WTC11 (cell line): ENCODE results near the gene HIF1A. TPM values are rescaled to one million over a fixed set of nuclear protein-coding genes. Genes with fewer than 3 reads are reported as not detected.

Experiments
- ATAC-seq: fragments of 200-7000 bp; cut with Tn5 transposase; 2 replicates; pipeline ENCODE4 v1.10.0; 2021; ENCODE audit warnings: mild to moderate bottlenecking, moderate library complexity
- CTCF ChIA-PET: fragments of 300-600 bp; sonication (Branson Sonifier 250); formaldehyde crosslinking; loops from one replicate; lab custom pipeline; 2021; ENCODE audit warnings: antibody characterized with exemption; lab: Charles Lee
- POLR2A ChIA-PET: fragments of 350-600 bp; sonication (Branson Sonifier 250); formaldehyde crosslinking; loops from one replicate; lab custom pipeline; 2021; ENCODE audit warnings: antibody characterized with exemption; lab: Charles Lee
- DNase-seq: peaks from one replicate; pipeline ENCODE4 v3.0.0; 2021; ENCODE audit warnings: low spot score
- H3K27ac Mint-ChIP-seq: 2 replicates; pipeline ENCODE4 v1.8.0; 2021; ENCODE audit warnings: mixed read lengths
- H3K27me3 Mint-ChIP-seq: 2 replicates; pipeline ENCODE4 v1.8.0; 2021; ENCODE audit warnings: low read depth, mild to moderate bottlenecking, moderate library complexity, mixed read lengths
- H3K36me3 Mint-ChIP-seq: 2 replicates; pipeline ENCODE4 v1.8.0; 2021; ENCODE audit warnings: mixed read lengths
- H3K4me1 Mint-ChIP-seq: 2 replicates; pipeline ENCODE4 v1.8.0; 2022; ENCODE audit warnings: mixed read lengths
- H3K4me3 Mint-ChIP-seq: 2 replicates; pipeline ENCODE4 v1.8.0; 2021; ENCODE audit warnings: mild to moderate bottlenecking, moderate library complexity, mixed read lengths
- H3K9me3 Mint-ChIP-seq: 2 replicates; pipeline ENCODE4 v1.8.0; 2021; ENCODE audit warnings: mixed read lengths
- ELF4 ChIP-seq: sonication (generic); formaldehyde crosslinking; IDR thresholded peaks from 2 replicates; pipeline ENCODE4 v1.8.1; 2022; ENCODE audit warnings: low read depth, mild to moderate bottlenecking, moderate library complexity, missing genetic modification reagents
- EMX1 ChIP-seq: fragments of 250-450 bp; sonication (Bioruptor Pico); IDR thresholded peaks from 2 replicates; pipeline ENCODE4 v1.8.0; 2021; ENCODE audit warnings: mild to moderate bottlenecking
- FOXJ3 ChIP-seq: sonication (generic); formaldehyde crosslinking; IDR thresholded peaks from 2 replicates; pipeline ENCODE4 v1.9.0; 2021; ENCODE audit warnings: missing genetic modification reagents, mild to moderate bottlenecking, borderline replicate concordance
- HMGA2 ChIP-seq: fragments of 250-450 bp; sonication (Bioruptor Pico); IDR thresholded peaks from 2 replicates; pipeline ENCODE4 v1.4.0; 2021; ENCODE audit warnings: mild to moderate bottlenecking, moderate library complexity
- JUN ChIP-seq: sonication (generic); formaldehyde crosslinking; IDR thresholded peaks from 2 replicates; pipeline ENCODE4 v1.8.0; 2023; ENCODE audit warnings: mild to moderate bottlenecking, missing genetic modification reagents
- MAX ChIP-seq: sonication (generic); formaldehyde crosslinking; IDR thresholded peaks from 2 replicates; pipeline ENCODE4 v1.8.0; 2022; ENCODE audit warnings: mild to moderate bottlenecking, missing genetic modification reagents
- MLX ChIP-seq: sonication (generic); formaldehyde crosslinking; IDR thresholded peaks from 2 replicates; pipeline ENCODE4 v1.8.1; 2023; ENCODE audit warnings: mild to moderate bottlenecking, missing genetic modification reagents, moderate library complexity
- MXD4 ChIP-seq: fragments of 250-450 bp; sonication (Bioruptor Pico); IDR thresholded peaks from 2 replicates; pipeline ENCODE4 v1.8.0; 2021; ENCODE audit warnings: mild to moderate bottlenecking, moderate library complexity, borderline replicate concordance
- NFE2L1 ChIP-seq: sonication (generic); formaldehyde crosslinking; IDR thresholded peaks from 2 replicates; pipeline ENCODE4 v1.8.1; 2023; ENCODE audit warnings: missing genetic modification reagents
- NFYB ChIP-seq: sonication (generic); formaldehyde crosslinking; conservative IDR thresholded peaks from 2 replicates; pipeline ENCODE4 v1.8.0; 2022; ENCODE audit warnings: low read depth, missing genetic modification reagents
- NR1H2 ChIP-seq: sonication (generic); formaldehyde crosslinking; IDR thresholded peaks from 2 replicates; pipeline ENCODE4 v1.9.0; 2021; ENCODE audit warnings: mild to moderate bottlenecking, moderate library complexity, missing genetic modification reagents
- NR2C2 ChIP-seq: sonication (generic); formaldehyde crosslinking; IDR thresholded peaks from 2 replicates; pipeline ENCODE4 v1.8.0; 2022; ENCODE audit warnings: mild to moderate bottlenecking, missing genetic modification reagents
- OVOL2 ChIP-seq: fragments of 250-450 bp; sonication (Bioruptor Pico); IDR thresholded peaks from 2 replicates; pipeline ENCODE4 v1.9.0; 2021; ENCODE audit warnings: mild to moderate bottlenecking, borderline replicate concordance
- PRDM15 ChIP-seq: sonication (generic); formaldehyde crosslinking; IDR thresholded peaks from 2 replicates; pipeline ENCODE4 v1.8.0; 2022; ENCODE audit warnings: missing genetic modification reagents
- PRRX2 ChIP-seq: fragments of 250-450 bp; sonication (Bioruptor Pico); IDR thresholded peaks from 2 replicates; pipeline ENCODE4 v1.8.0; 2021; ENCODE audit warnings: mild to moderate bottlenecking
- SMAD3 ChIP-seq: sonication (generic); formaldehyde crosslinking; IDR thresholded peaks from 2 replicates; pipeline ENCODE4 v1.8.0; 2022; ENCODE audit warnings: missing genetic modification reagents, mild to moderate bottlenecking, borderline replicate concordance
- SP1 ChIP-seq: sonication (generic); formaldehyde crosslinking; conservative IDR thresholded peaks from 2 replicates; pipeline ENCODE4 v1.8.1; 2022; ENCODE audit warnings: missing genetic modification reagents
- ZNF121 ChIP-seq: sonication (generic); formaldehyde crosslinking; IDR thresholded peaks from 2 replicates; pipeline ENCODE4 v1.8.0; 2023; ENCODE audit warnings: missing genetic modification reagents
- ZNF232 ChIP-seq: sonication (generic); formaldehyde crosslinking; IDR thresholded peaks from 2 replicates; pipeline ENCODE4 v1.8.0; 2022; ENCODE audit warnings: mild to moderate bottlenecking, missing genetic modification reagents
- ZNF671 ChIP-seq: fragments of 250-450 bp; sonication (Bioruptor Pico); IDR thresholded peaks from 2 replicates; pipeline ENCODE4 v1.8.0; 2021; ENCODE audit warnings: mild to moderate bottlenecking
- total RNA-seq: library from RNA; stranded (reverse); gene quantifications from 3 replicates; pipeline ENCODE4 v1.2.3, GENCODE V29; 2021
- TF ChIP-seq, protein P1 (sequence below): sonication (generic); formaldehyde crosslinking; conservative IDR thresholded peaks from 2 replicates; pipeline ENCODE4 v1.8.1; 2023; ENCODE audit warnings: mild to moderate bottlenecking, low read depth, missing genetic modification reagents, moderate library complexity
- TF ChIP-seq, protein P2 (sequence below): fragments of 250-450 bp; sonication (Bioruptor Pico); conservative IDR thresholded peaks from 2 replicates; pipeline ENCODE4 v1.9.0; 2021; ENCODE audit warnings: mild to moderate bottlenecking
- TF ChIP-seq, protein P3 (sequence below): fragments of 250-450 bp; sonication (Bioruptor Pico); IDR thresholded peaks from 2 replicates; pipeline ENCODE4 v1.9.0; 2021; ENCODE audit warnings: mild to moderate bottlenecking
- TF ChIP-seq, protein P4 (sequence below): sonication (generic); formaldehyde crosslinking; IDR thresholded peaks from 2 replicates; pipeline ENCODE4 v1.8.1; 2023; ENCODE audit warnings: mild to moderate bottlenecking, missing genetic modification reagents, moderate library complexity

The HIF1A gene
- total RNA-seq, 1 experiment from 2014 or later: 165 TPM

DNA sequence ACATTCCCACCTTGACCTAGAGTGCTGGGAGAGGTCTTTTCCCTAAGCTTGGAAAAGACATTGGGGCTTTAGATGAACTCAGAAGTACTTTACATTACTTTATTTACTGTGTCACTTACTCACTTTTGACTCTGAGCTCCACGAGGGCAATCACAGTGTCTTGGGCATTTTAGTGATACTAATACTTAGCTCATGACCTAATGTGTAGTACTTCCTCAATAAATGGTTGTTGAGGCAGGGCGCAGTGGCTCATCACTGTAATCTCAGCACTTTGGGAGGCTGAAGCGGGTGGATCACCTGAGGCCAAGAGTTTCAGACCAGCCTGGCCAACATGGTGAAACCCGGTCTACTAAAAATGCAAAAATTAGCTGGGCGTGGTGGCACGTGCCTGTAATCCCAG is 47.1 kb downstream of the HIF1A start:
- no peak for ATAC-seq
- Mint-ChIP-seq H3K4me3 (no peak overlapping the region), H3K27me3 (no peaks in the 10 kb centered on the region), H3K27ac (no peak overlapping the region), H3K36me3 (peaks cover 67% of the 10 kb centered on the region), H3K4me1 (peaks cover 9% of the 10 kb centered on the region), H3K9me3 (no peaks in the 10 kb centered on the region)
- DNase-seq: no peak
- CTCF ChIA-PET: interaction anchor here (1.0 to 1.2 kb wide), 2 partner anchors 95 to 174 kb away, joined by 4 to 5 read pairs; no protein-coding TSS in a partner anchor
- TF ChIP-seq NR2C2 (CRISPR knock-in tag) (no peak), MAX (no peak), SMAD3 (no peak), FOXJ3 (CRISPR knock-in tag) (no peak), NFYB (CRISPR knock-in tag) (no peak), NFE2L1 (CRISPR knock-in tag) (no peak)
- TF ChIP-seq, protein P1, sequence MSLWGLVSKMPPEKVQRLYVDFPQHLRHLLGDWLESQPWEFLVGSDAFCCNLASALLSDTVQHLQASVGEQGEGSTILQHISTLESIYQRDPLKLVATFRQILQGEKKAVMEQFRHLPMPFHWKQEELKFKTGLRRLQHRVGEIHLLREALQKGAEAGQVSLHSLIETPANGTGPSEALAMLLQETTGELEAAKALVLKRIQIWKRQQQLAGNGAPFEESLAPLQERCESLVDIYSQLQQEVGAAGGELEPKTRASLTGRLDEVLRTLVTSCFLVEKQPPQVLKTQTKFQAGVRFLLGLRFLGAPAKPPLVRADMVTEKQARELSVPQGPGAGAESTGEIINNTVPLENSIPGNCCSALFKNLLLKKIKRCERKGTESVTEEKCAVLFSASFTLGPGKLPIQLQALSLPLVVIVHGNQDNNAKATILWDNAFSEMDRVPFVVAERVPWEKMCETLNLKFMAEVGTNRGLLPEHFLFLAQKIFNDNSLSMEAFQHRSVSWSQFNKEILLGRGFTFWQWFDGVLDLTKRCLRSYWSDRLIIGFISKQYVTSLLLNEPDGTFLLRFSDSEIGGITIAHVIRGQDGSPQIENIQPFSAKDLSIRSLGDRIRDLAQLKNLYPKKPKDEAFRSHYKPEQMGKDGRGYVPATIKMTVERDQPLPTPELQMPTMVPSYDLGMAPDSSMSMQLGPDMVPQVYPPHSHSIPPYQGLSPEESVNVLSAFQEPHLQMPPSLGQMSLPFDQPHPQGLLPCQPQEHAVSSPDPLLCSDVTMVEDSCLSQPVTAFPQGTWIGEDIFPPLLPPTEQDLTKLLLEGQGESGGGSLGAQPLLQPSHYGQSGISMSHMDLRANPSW (CRISPR knock-in tag): no peak
- TF ChIP-seq, protein P2, sequence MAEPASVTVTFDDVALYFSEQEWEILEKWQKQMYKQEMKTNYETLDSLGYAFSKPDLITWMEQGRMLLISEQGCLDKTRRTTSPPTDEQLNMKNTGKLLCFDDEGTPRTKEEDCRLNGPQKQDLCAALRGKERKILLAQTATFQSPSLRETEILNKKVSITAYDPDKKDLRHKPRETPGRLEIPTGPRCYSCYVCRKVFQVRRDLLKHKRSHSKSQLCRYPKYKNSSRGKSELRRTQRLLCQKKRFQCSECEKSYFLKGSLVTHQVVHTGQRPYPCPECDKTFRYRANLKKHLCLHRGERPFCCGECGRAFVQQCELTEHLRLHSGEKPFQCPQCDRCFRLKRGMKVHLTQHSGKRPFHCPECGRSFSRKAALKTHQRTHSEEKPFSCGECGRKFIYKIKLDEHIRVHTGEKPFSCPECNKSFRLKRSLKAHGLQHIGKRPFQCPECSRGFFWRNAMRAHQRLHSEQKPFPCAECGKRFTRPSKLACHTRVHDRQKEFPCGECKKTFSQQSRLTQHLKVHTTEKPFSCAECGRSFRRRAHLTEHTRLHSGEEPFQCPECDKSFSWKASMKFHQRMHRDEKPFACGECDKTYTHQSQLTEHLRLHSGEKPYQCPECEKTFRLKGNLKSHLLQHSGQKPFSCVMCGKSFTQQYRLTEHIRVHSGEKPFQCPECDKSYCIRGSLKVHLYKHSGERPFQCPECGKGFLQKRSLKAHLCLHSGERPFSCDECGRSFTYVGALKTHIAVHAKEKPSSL: no peak
- POLR2A ChIA-PET: no interaction called here

GRCh38 chr14:61744238-61744637 is 48.9 kb downstream of the HIF1A start:
- Mint-ChIP-seq H3K9me3 (no peaks in the 10 kb centered on the region), H3K4me1 (peaks cover 19% of the 10 kb centered on the region), H3K27me3 (no peaks in the 10 kb centered on the region), H3K4me3 (no peak overlapping the region), H3K27ac (no peak overlapping the region), H3K36me3 (peaks cover 58% of the 10 kb centered on the region)
- no peak for ATAC-seq
- TF ChIP-seq OVOL2 (CRISPR knock-in tag) (no peak), ZNF671 (CRISPR knock-in tag) (no peak), JUN (CRISPR knock-in tag) (no peak), NR1H2 (CRISPR knock-in tag) (no peak), ZNF232 (CRISPR knock-in tag) (no peak), SP1 (CRISPR knock-in tag) (no peak), PRRX2 (CRISPR knock-in tag) (no peak), PRDM15 (no peak), HMGA2 (CRISPR knock-in tag) (no peak), ELF4 (no peak), ZNF121 (CRISPR knock-in tag) (no peak), MAX (no peak), MXD4 (CRISPR knock-in tag) (no peak), MLX (CRISPR knock-in tag) (no peak), EMX1 (CRISPR knock-in tag) (no peak)
- TF ChIP-seq, protein P3, sequence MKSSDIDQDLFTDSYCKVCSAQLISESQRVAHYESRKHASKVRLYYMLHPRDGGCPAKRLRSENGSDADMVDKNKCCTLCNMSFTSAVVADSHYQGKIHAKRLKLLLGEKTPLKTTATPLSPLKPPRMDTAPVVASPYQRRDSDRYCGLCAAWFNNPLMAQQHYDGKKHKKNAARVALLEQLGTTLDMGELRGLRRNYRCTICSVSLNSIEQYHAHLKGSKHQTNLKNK (CRISPR knock-in tag): no peak
- TF ChIP-seq, protein P4, sequence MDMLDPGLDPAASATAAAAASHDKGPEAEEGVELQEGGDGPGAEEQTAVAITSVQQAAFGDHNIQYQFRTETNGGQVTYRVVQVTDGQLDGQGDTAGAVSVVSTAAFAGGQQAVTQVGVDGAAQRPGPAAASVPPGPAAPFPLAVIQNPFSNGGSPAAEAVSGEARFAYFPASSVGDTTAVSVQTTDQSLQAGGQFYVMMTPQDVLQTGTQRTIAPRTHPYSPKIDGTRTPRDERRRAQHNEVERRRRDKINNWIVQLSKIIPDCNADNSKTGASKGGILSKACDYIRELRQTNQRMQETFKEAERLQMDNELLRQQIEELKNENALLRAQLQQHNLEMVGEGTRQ (CRISPR knock-in tag): no peak
- POLR2A ChIA-PET: interaction anchor here (0.6 kb wide), 1 partner anchor 25 kb away, joined by 3 read pairs; no protein-coding TSS in a partner anchor
- CTCF ChIA-PET: no interaction called here
- no peak for DNase-seq
